ENCODE results near the gene DICER1. TPM values are rescaled to one million over a fixed set of nuclear protein-coding genes. Genes with fewer than 3 reads are reported as not detected.

Gene DICER1
- total RNA-seq, 1 experiment from 2014 or later, result 39.7 TPM

DNA sequence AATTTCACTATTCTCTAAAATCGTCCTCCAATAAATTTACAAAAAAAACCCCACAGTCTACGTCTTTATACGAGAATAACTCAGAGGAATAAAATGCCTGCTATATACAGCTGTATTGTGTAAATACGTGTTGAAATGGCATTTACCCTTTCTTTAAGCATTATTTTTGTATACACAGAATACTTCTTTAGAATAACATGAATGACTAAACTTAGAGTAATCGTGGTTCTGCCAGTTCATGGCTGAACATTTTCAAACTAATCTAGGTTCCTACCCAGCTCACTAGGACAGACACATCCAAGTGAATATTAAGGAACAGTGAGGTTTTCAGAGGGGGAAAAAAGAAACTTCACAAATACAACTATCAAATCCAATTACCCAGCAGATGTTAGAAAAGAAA, 24.6 kb downstream of the DICER1 start:
- DNase-seq, result no peak
- no peaks in the 10 kb centered on the region for H3K27me3 ChIP-seq (ENCODE audit: control insufficient read depth, insufficient read depth, low read length)
- H3K36me3 ChIP-seq (replicated peaks; ENCODE audit: control insufficient read depth, insufficient read depth, low read length), result peaks cover 2% of the 10 kb centered on the region; the same call in 1 of the 2 replicates
- no peak overlapping the region for H3K4me3 ChIP-seq (ENCODE audit: insufficient read depth, low read depth, low read length)

- DNase-seq, result no peak
- no peak overlapping the region for H3K4me3 ChIP-seq (ENCODE audit: insufficient read depth, low read depth, low read length)
- no peaks in the 10 kb centered on the region for H3K27me3 ChIP-seq (ENCODE audit: control insufficient read depth, insufficient read depth, low read length)
- H3K36me3 ChIP-seq (replicated peaks; ENCODE audit: control insufficient read depth, insufficient read depth, low read length), result peaks cover 2% of the 10 kb centered on the region; the same call in 1 of the 2 replicates
Measured at GRCh38 chr14:95130549-95130948, 26.8 kb downstream of the DICER1 start.

DNA sequence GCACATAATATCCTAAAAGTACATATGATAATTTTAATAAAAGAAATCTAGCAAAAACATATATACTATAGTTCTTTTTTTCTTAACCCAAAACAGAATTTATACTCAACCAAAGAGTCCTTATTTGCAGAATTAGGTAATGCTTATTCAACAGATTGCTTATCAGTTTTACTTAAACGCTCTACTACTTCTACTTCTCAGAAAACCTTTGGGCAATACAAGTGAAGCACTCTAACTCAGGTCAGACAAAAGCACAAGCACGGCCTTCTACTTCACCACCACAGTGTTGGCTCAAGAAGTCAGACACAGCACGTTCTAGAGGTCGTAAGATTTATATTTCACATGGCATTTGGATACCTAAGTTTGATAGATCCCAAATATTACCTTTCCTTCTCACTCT, 29.2 kb downstream of the DICER1 start:
- H3K4me3 ChIP-seq (ENCODE audit: insufficient read depth, low read depth, low read length), result no peak overlapping the region
- H3K36me3 ChIP-seq (replicated peaks; ENCODE audit: control insufficient read depth, insufficient read depth, low read length), result peaks cover 3% of the 10 kb centered on the region
- no peaks in the 10 kb centered on the region for H3K27me3 ChIP-seq (ENCODE audit: control insufficient read depth, insufficient read depth, low read length)
- DNase-seq, result no peak

DNA sequence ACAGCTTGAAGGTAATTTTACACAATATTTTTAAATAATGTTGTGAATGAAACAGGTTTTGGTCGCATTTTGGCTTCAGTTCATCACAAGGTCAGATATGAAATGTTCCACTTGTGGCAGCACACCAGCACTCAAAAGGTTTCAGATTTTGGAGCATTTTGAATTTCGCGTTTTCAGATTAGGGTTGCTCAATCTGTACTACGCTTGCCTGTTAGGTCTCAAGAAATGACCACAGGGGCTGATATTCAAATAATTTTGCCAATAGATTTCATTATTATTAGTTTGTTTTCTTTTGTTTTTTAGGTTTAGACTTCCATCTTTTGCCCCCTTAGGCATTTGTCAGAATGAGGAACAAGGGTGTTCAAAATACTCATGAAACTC, 29.8 kb downstream of the DICER1 start:
- Histone ChIP-seq H3K4me3 (ENCODE audit: insufficient read depth, low read depth, low read length) (no peak overlapping the region), H3K27me3 (ENCODE audit: control insufficient read depth, insufficient read depth, low read length) (no peaks in the 10 kb centered on the region), H3K36me3 (replicated peaks; ENCODE audit: control insufficient read depth, insufficient read depth, low read length) (peaks cover 3% of the 10 kb centered on the region)
- no peak for DNase-seq

DNA sequence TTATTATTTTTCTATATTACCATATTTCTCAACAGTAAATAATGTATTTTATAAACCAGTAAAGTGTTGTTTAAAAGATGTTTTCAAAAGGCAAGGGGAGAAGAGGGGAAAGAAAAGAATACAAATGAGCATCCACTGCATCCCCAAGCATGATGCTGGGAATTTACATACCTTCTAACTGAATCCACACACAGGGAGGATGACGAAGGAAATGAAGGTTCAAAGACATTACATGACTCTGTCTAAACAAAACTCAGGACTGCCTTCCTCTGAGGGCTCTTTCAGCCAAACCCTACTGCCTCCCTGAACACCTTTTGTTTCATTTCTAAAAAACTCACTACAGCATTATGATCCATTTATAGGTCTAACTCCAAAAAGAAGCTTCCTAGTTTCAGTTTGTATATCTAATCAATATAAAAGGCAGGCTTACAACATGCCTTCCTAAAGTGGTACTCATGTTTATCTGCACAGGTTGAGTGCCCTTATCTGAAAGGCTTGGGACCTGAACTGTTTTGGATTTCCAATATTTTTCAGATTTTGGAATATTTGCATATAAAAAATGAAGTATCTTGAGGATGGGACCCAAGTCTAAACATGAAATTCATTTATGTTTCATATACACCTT, 30.3 kb downstream of the DICER1 start:
- DNase-seq, result no peak
- no peaks in the 10 kb centered on the region for H3K27me3 ChIP-seq (ENCODE audit: control insufficient read depth, insufficient read depth, low read length)
- no peak overlapping the region for H3K4me3 ChIP-seq (ENCODE audit: insufficient read depth, low read depth, low read length)
- H3K36me3 ChIP-seq (replicated peaks; ENCODE audit: control insufficient read depth, insufficient read depth, low read length), result peaks cover 3% of the 10 kb centered on the region

GRCh38 chr14:95125915-95126314, 31.4 kb downstream of the DICER1 start:
- DNase-seq, result no peak
- H3K27me3 ChIP-seq (ENCODE audit: control insufficient read depth, insufficient read depth, low read length), result no peaks in the 10 kb centered on the region
- peaks cover 3% of the 10 kb centered on the region for H3K36me3 ChIP-seq (replicated peaks; ENCODE audit: control insufficient read depth, insufficient read depth, low read length)
- no peak overlapping the region for H3K4me3 ChIP-seq (ENCODE audit: insufficient read depth, low read depth, low read length)

GRCh38 chr14:95125221-95125620, 32.1 kb downstream of the DICER1 start:
- no peak for DNase-seq
- Histone ChIP-seq H3K4me3 (ENCODE audit: insufficient read depth, low read depth, low read length) (no peak overlapping the region), H3K27me3 (ENCODE audit: control insufficient read depth, insufficient read depth, low read length) (no peaks in the 10 kb centered on the region), H3K36me3 (replicated peaks; ENCODE audit: control insufficient read depth, insufficient read depth, low read length) (peaks cover 3% of the 10 kb centered on the region)

- Histone ChIP-seq H3K4me3 (ENCODE audit: insufficient read depth, low read depth, low read length) (no peak overlapping the region), H3K27me3 (ENCODE audit: control insufficient read depth, insufficient read depth, low read length) (no peaks in the 10 kb centered on the region), H3K36me3 (replicated peaks; ENCODE audit: control insufficient read depth, insufficient read depth, low read length) (peaks cover 3% of the 10 kb centered on the region)
- DNase-seq, result no peak
Measured at GRCh38 chr14:95123891-95124579, 33.3 kb downstream of the DICER1 start.

DNA sequence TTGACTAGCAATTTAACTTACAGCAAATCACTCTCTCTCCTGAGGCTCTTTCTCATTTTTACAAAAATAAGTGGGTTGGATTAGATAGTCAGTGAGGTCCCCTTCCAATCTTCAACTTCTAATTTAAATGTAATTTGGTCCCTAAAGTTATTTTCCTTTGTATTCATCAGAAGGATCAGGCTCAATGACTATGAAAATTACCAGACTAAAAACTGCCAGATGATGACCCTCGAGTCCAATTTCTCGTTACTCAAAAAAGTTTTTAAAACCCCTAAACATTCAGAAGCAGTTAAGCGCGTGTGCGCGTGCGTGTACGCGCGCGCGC, 34.7 kb downstream of the DICER1 start:
- H3K27me3 ChIP-seq (ENCODE audit: control insufficient read depth, insufficient read depth, low read length), result no peaks in the 10 kb centered on the region
- H3K4me3 ChIP-seq (ENCODE audit: insufficient read depth, low read depth, low read length), result no peak overlapping the region
- peaks cover 3% of the 10 kb centered on the region for H3K36me3 ChIP-seq (replicated peaks; ENCODE audit: control insufficient read depth, insufficient read depth, low read length)
- DNase-seq, result no peak

- no peak overlapping the region for H3K4me3 ChIP-seq (ENCODE audit: insufficient read depth, low read depth, low read length)
- DNase-seq, result no peak
- H3K27me3 ChIP-seq (ENCODE audit: control insufficient read depth, insufficient read depth, low read length), result no peaks in the 10 kb centered on the region
- peaks cover 3% of the 10 kb centered on the region for H3K36me3 ChIP-seq (replicated peaks; ENCODE audit: control insufficient read depth, insufficient read depth, low read length)
Measured at GRCh38 chr14:95121911-95122620, 35.3 kb downstream of the DICER1 start.

DNA sequence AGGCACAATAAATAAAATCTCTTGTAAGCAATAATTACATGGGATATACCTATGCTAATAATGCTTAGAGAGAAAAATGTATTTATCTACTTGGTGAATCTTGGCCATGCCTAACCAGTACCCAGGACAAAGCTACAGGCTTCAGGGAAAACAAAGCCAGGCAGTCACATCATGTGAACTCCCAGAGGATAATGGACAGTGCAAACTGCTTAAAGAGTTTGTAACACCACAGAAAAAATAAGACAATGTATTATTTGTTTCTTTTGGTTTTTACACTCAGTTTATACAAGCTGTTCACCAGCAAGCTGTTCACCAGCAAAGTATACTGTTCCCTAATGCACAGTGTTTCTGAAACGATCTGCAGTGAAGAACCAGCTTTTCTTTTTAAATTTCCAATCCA, 38.0 kb downstream of the DICER1 start:
- DNase-seq, result no peak
- H3K4me3 ChIP-seq (ENCODE audit: insufficient read depth, low read depth, low read length), result no peak overlapping the region
- H3K27me3 ChIP-seq (ENCODE audit: control insufficient read depth, insufficient read depth, low read length), result no peaks in the 10 kb centered on the region
- H3K36me3 ChIP-seq (replicated peaks; ENCODE audit: control insufficient read depth, insufficient read depth, low read length), result peaks cover 3% of the 10 kb centered on the region

DNA sequence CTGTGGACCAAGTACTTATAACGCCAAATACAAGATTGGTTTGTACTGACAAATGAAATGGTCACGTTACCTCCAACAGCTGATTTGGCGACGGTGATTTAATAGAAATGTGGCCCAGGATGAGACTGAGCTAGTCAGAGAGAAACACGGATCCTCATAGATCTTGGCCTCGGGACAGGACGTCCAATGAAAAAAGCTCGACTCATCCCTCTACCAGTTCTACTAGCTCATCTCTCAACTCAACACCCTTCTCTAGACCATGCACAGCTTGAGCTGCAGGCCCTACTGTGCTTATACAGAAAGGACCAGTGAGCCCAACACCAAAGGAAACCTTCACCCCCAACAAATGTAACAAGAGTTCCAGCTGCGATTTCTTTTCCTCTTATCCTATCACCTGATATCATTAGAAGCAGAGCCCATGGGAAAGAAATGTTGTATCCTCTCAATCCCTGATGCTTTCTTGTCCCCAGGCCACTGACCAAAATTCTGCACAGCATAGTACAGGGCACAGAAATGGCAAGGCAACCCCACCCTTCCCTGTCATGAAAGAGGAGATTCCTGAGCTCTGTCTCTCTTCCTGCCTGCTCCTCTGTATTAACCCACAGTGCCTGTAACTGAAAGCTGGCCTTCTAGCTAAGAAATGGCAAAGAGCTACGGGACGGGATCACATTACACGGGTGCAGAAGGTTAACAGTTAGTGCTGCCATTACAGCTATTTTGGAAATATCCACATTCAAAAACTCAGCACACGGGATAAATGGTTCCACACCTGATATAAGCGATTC, 39.2 kb downstream of the DICER1 start:
- no peak overlapping the region for H3K4me3 ChIP-seq (ENCODE audit: insufficient read depth, low read depth, low read length)

GRCh38 chr14:95113476-95113875, 43.9 kb downstream of the DICER1 start:
- DNase-seq, result no peak

More for the DNA sequence above, 39.2 kb downstream of the DICER1 start:
- H3K36me3 ChIP-seq (replicated peaks; ENCODE audit: control insufficient read depth, insufficient read depth, low read length), result no peaks in the 10 kb centered on the region; the same call in 1 of the 2 replicates
- DNase-seq, result no peak
- no peaks in the 10 kb centered on the region for H3K27me3 ChIP-seq (ENCODE audit: control insufficient read depth, insufficient read depth, low read length)

GRCh38 chr14:95111507-95112164, 45.7 kb downstream of the DICER1 start:
- Histone ChIP-seq H3K27me3 (ENCODE audit: control insufficient read depth, insufficient read depth, low read length) (no peaks in the 10 kb centered on the region), H3K36me3 (replicated peaks; ENCODE audit: control insufficient read depth, insufficient read depth, low read length) (peaks cover 6% of the 10 kb centered on the region), H3K4me3 (ENCODE audit: insufficient read depth, low read depth, low read length) (no peak overlapping the region)
- no peak for DNase-seq

More at GRCh38 chr14:95113476-95113875, 43.9 kb downstream of the DICER1 start:
- Histone ChIP-seq H3K4me3 (ENCODE audit: insufficient read depth, low read depth, low read length) (no peak overlapping the region), H3K27me3 (ENCODE audit: control insufficient read depth, insufficient read depth, low read length) (no peaks in the 10 kb centered on the region), H3K36me3 (replicated peaks; ENCODE audit: control insufficient read depth, insufficient read depth, low read length) (peaks cover 4% of the 10 kb centered on the region)

Measured in H7 (cell line).